Memory B cell (primary cell): ENCODE measurements around the gene MYCL.

Experiments
- ATAC-seq: fragments of 150-1000 bp; cut with Tn5 transposase; 2 replicates; pipeline ENCODE4 v1.10.0; 2021; ENCODE audit warnings: low read depth, mild to moderate bottlenecking, moderate library complexity
- DNase-seq, 2 donors: peaks; one replicate each; pipeline ENCODE4 v3.0.0; 2022; ENCODE audit warnings: low spot score in 2 of 2
- H3K27ac Mint-ChIP-seq: one replicate; pipeline ENCODE4 v1.8.0; 2022; ENCODE audit warnings: mild to moderate bottlenecking, moderate library complexity, mixed read lengths
- H3K27me3 Mint-ChIP-seq: one replicate; pipeline ENCODE4 v1.8.0; 2022; ENCODE audit warnings: mixed read lengths
- H3K36me3 Mint-ChIP-seq: one replicate; pipeline ENCODE4 v1.8.0; 2022; ENCODE audit warnings: mild to moderate bottlenecking, mixed read lengths
- H3K4me1 Mint-ChIP-seq: one replicate; pipeline ENCODE4 v1.8.0; 2022; ENCODE audit warnings: mixed read lengths
- H3K4me3 Mint-ChIP-seq: one replicate; pipeline ENCODE4 v1.8.0; 2022; ENCODE audit warnings: mild to moderate bottlenecking, moderate library complexity, mixed read lengths
- H3K9me3 Mint-ChIP-seq: one replicate; pipeline ENCODE4 v1.8.0; 2022; ENCODE audit warnings: mixed read lengths

The MYCL gene

DNA sequence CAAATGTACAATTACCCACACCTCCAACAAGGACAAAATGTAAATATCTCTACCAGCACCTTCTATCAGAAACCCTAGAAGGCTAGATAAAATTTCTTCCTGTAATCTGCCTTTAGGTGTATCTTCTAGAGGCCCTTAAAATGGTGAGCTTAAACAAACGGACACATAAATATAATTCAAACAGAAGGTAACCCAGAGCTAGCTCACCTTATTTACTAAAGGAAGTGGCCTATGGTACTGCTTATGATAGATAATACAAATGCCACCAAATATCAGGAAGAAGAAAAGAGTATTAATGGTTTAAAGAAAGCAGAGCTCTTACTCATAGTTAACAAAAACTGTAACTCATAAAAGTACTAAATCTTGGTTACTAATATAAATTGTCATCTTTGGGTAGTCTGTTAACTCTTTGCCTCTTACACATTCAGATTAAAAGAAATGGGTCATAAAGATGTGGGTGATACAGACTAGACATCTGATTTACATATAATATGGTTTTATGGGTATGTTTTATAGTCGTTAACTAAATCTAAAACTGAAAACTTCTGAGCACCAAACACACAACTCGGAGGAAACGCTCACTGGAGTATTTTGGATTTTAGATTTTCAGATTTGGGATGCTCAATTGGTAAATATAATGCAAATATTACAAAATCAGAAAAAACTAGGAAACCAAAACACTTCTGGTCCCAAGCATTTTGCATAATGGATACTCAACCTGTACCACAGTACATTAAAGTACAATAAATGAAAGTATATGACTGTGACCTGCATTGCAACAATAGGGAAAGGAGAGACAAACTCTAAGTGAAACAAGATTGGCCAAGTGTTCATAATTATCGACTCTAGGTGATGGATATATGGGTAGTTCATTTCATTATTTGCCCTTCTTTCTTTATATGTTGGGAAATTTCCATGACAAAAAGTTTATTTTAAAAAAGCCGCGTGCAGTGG lies 41.6 kb downstream of the MYCL start:
- H3K9me3 Mint-ChIP-seq = no peaks in the 10 kb centered on the region
- H3K36me3 Mint-ChIP-seq = peaks cover 17% of the 10 kb centered on the region
- H3K27ac Mint-ChIP-seq = no peak overlapping the region
- no peak overlapping the region for H3K4me3 Mint-ChIP-seq
- no peak for DNase-seq
- no peaks in the 10 kb centered on the region for H3K27me3 Mint-ChIP-seq
- ATAC-seq = no peak
- H3K4me1 Mint-ChIP-seq = peaks cover 9% of the 10 kb centered on the region

DNA sequence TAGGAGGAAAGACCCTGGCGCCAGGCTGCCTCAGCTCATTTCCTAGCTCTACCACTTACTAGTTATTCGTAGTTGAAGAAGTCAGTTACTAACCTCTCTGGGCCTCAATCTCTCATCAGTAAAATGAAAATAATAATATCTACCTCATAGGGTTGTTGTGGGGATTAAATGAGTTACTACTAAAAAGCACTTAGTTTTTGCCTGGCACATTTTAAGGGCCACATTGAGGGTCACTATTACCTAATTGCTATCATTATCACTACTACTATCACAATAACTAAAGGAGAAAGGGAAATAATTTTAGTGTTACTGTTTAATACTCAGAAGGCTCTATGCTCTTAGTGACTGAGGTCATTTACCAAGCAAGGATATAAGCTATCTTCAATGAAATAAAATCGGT lies 43.4 kb downstream of the MYCL start:
- Mint-ChIP-seq H3K36me3 (peaks cover 17% of the 10 kb centered on the region), H3K9me3 (no peaks in the 10 kb centered on the region), H3K27ac (no peak overlapping the region), H3K27me3 (no peaks in the 10 kb centered on the region), H3K4me3 (no peak overlapping the region), H3K4me1 (peaks cover 3% of the 10 kb centered on the region)
- no peak for DNase-seq
- ATAC-seq = no peak

- Mint-ChIP-seq H3K36me3 (peaks cover 17% of the 10 kb centered on the region), H3K4me3 (no peak overlapping the region), H3K27ac (no peak overlapping the region), H3K4me1 (peaks cover 3% of the 10 kb centered on the region), H3K9me3 (no peaks in the 10 kb centered on the region), H3K27me3 (no peaks in the 10 kb centered on the region)
- no peak for DNase-seq
- no peak for ATAC-seq
Observed at GRCh38 chr1:39857126-39857878, 44.4 kb downstream of the MYCL start.

GRCh38 chr1:39854738-39855137 lies 47.0 kb downstream of the MYCL start:
- H3K27me3 Mint-ChIP-seq = no peaks in the 10 kb centered on the region
- no peak for ATAC-seq
- H3K4me3 Mint-ChIP-seq = no peak overlapping the region
- peaks cover 14% of the 10 kb centered on the region for H3K36me3 Mint-ChIP-seq
- H3K9me3 Mint-ChIP-seq = no peaks in the 10 kb centered on the region
- DNase-seq = no peak
- H3K27ac Mint-ChIP-seq = no peak overlapping the region
- no peaks in the 10 kb centered on the region for H3K4me1 Mint-ChIP-seq

DNA sequence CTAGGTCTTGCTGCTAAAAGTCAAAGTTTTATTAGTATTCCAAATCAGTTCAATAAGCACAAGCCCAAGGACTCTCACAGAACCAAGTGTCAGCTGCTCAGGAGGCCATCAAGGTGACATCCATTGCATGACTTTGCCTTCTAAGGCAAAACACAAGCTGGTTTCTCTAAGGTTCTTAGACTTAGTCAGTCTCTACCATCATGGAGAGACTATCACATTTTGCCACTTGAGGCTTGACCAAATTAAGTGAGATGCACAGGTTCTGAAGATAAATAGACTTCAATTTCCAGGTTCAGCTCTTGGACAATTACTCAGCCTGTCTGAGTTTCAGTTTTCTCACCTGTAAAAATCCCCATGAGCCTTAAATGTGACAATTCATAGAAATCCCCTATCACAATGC lies 47.4 kb downstream of the MYCL start:
- Mint-ChIP-seq H3K4me1 (no peaks in the 10 kb centered on the region), H3K36me3 (peaks cover 16% of the 10 kb centered on the region), H3K9me3 (no peaks in the 10 kb centered on the region), H3K4me3 (no peak overlapping the region), H3K27ac (no peak overlapping the region), H3K27me3 (no peaks in the 10 kb centered on the region)
- ATAC-seq (no peak), DNase-seq (no peak)

DNA sequence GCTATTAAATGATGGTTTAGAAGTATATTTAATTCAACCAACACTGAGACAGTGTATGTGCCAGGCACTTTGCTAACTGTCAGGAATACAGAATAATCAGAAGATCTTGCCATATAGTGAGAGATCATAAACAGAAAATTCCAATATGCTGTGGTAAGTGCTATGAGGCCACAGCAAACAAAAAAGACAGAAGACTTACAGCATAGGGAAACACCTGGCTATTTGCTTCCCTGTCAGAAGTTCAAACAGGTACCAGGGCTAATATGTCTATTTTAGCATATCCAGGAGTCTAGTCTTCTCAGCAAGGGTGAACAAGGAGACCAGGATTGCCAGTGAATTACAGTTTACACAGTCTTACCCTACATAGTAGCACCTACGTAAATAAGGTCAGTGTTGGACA lies 48.8 kb downstream of the MYCL start:
- no peak overlapping the region for H3K27ac Mint-ChIP-seq
- no peaks in the 10 kb centered on the region for H3K27me3 Mint-ChIP-seq
- DNase-seq = no peak
- no peak overlapping the region for H3K4me3 Mint-ChIP-seq
- peaks cover 18% of the 10 kb centered on the region for H3K36me3 Mint-ChIP-seq
- H3K4me1 Mint-ChIP-seq = no peaks in the 10 kb centered on the region
- ATAC-seq = no peak
- no peaks in the 10 kb centered on the region for H3K9me3 Mint-ChIP-seq

- no peak for ATAC-seq
- H3K4me3 Mint-ChIP-seq = no peak overlapping the region
Observed at GRCh38 chr1:39852214-39852791, 49.4 kb downstream of the MYCL start.

DNA sequence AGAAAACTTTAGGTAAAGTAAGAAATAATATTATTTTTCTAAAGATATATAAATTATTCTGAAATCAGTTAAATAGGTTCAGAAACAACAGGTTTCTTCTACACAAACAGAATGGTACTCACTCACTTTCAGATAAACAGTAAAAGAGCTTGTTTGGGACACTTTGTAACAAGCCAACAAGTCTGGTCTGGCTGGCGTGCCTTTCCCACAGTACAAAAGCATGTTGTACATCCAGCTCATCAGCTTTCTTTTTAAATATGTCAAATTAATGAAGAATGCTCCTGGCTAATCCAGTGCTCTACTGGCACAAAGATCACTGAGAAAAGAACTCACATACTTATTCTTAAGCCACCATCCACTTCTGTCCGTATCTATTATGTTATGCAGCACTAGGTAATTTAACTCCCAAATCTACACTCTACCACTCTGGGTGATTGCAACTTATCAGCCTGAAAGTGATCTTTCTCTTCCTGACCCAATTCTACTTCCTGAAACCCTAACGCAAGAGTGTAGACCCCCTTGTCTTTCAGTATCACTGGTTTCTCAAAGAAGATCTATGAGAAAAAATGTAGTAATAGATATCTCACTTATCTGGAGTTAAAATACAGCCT lies 51.0 kb downstream of the MYCL start:
- no peak for DNase-seq
- Mint-ChIP-seq H3K36me3 (peaks cover 22% of the 10 kb centered on the region), H3K4me3 (no peak overlapping the region), H3K9me3 (no peaks in the 10 kb centered on the region), H3K27ac (no peak overlapping the region), H3K27me3 (no peaks in the 10 kb centered on the region), H3K4me1 (peaks cover 4% of the 10 kb centered on the region)
- no peak for ATAC-seq

More at GRCh38 chr1:39852214-39852791, 49.4 kb downstream of the MYCL start:
- Mint-ChIP-seq H3K27ac (no peak overlapping the region), H3K27me3 (no peaks in the 10 kb centered on the region), H3K4me1 (no peaks in the 10 kb centered on the region), H3K36me3 (peaks cover 21% of the 10 kb centered on the region), H3K9me3 (no peaks in the 10 kb centered on the region)
- DNase-seq = no peak

- Mint-ChIP-seq H3K27me3 (no peaks in the 10 kb centered on the region), H3K9me3 (no peaks in the 10 kb centered on the region), H3K4me3 (no peak overlapping the region), H3K4me1 (peaks cover 9% of the 10 kb centered on the region), H3K36me3 (peaks cover 15% of the 10 kb centered on the region), H3K27ac (no peak overlapping the region)
- ATAC-seq = no peak
- DNase-seq = no peak
Observed at GRCh38 chr1:39849203-39849602, 52.5 kb downstream of the MYCL start.

DNA sequence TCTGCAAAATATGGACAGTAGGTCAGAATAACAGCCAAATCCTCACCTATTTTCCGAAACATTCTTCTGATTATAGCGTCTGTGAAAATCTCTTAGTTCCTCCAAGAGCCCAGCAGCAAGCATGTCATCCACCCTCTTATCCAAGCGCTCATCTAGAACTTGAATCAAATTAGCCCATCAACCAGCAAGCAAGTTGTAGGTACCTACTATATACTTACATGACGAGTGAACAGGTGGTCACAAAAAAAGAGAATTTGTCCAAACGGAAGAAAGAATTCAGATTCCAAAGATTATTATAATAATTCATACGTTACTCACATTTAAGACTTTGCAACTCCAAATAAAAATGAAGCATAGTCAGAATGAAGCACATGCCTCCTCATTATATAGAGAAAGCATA lies 53.8 kb downstream of the MYCL start:
- peaks cover 15% of the 10 kb centered on the region for H3K4me1 Mint-ChIP-seq
- no peak overlapping the region for H3K27ac Mint-ChIP-seq
- H3K36me3 Mint-ChIP-seq = peaks cover 22% of the 10 kb centered on the region
- no peaks in the 10 kb centered on the region for H3K9me3 Mint-ChIP-seq
- ATAC-seq = no peak
- H3K4me3 Mint-ChIP-seq = no peak overlapping the region
- DNase-seq = no peak
- H3K27me3 Mint-ChIP-seq = no peaks in the 10 kb centered on the region

- no peaks in the 10 kb centered on the region for H3K9me3 Mint-ChIP-seq
- H3K36me3 Mint-ChIP-seq = peaks cover 23% of the 10 kb centered on the region
- H3K27me3 Mint-ChIP-seq = no peaks in the 10 kb centered on the region
- no peak for DNase-seq
- H3K27ac Mint-ChIP-seq = no peak overlapping the region
- ATAC-seq = no peak
- no peak overlapping the region for H3K4me3 Mint-ChIP-seq
- H3K4me1 Mint-ChIP-seq = peaks cover 15% of the 10 kb centered on the region
Observed at GRCh38 chr1:39846796-39847195, 54.9 kb downstream of the MYCL start.

DNA sequence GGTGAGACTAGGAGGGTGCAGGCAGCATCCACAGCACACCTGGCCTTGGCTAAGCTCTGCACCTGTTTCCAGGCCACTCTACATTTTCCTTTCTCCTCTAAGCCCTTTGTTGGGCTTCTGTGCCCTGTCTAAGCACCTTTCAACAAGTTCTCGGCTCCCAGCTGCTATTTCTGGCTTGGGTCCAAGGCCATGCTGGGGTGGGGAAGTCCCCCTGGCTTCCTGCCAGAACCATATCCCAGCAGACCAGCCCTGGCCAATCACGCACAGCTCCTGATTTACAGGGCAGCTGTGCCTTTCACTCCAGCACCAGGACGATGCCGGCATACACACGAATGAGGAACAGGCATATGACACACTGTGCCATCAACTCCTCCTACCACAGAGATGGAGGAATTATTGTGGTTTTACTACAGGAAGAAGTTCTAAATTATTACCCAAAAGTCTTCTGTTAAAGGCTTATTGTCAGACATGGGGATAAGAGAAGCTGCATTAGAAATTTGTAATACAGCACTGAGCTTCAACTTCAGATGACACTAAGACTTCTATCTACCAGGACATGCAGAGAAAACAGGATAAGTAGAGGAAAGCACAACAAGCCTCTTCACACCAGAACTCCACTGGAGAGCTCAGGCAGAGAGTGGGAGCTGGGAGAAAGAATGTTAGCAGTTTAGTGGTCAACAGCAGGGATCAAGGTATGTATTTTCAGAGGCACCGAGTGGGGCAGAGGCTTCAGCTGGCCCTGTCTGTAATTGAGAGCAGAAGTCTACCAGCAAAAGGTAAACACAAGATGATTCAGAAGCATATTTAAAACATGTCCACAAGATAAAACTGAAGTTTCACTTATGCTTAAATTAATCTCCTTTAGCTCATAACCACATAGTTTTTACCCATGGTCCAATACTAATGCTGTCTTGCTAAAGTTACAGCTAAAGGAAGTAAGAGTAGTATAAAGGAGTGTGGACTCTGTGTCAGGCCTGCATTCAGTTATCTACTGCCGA lies 55.8 kb downstream of the MYCL start:
- H3K4me1 Mint-ChIP-seq = peaks cover 15% of the 10 kb centered on the region
- H3K27ac Mint-ChIP-seq = peak overlapping the region; percentile 87
- DNase-seq (peak; percentile 70 to 73), ATAC-seq (peak; percentile 96)
- no peaks in the 10 kb centered on the region for H3K27me3 Mint-ChIP-seq
- H3K4me3 Mint-ChIP-seq = peak overlapping the region; percentile 6
- no peaks in the 10 kb centered on the region for H3K9me3 Mint-ChIP-seq
- peaks cover 26% of the 10 kb centered on the region for H3K36me3 Mint-ChIP-seq
